COR-L47 (cell line): ENCODE data around the gene TCAP.
A peak's percentile ranks its signal among the peaks of the same experiment; 100 is the strongest.

Experiments
- DNase-seq: peaks from one replicate; lab custom pipeline; 2025; lab: John Stamatoyannopoulos, UW

TCAP gene

DNA sequence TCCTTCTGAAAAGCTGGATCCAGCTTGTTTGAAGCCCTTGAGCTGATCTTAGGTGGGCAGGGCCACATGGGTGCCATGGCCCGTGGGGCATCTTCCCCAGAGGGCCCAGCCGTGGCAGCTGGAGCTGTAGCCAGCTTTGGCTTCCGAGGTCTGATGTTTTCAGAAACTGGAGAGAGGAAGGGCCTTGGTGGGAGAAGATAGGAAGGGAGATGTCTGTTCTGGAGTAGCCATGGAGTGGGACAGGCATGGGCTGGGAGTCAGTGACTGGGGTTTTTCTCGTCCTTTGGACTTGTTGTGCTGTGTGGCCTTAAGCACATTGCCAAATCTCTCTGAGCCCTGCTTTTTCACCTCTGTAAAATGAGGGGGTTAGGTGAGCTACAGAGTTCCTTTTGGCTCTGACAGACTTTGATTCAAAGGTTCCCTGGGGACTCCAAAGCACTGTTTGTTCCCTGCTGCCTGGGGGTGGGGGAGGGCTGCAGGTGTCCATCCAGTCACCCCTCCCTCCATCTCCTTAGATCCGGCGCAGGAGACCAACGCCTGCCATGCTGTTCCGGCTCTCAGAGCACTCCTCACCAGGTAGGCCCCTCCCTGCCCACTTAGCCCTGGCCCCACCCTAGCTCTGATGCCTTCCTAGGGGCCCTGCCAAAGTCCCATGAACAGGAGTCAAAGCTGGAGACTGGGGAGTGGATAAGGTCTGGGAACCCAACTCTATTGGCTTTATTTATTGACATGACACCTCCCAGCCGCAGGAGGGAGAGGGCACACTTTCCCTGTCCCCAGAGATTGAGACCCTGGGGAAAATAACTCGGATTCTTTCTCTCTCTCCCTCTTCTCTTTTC, 36.3 kb upstream of the TCAP start:
- DNase-seq: peak; percentile 55

DNA sequence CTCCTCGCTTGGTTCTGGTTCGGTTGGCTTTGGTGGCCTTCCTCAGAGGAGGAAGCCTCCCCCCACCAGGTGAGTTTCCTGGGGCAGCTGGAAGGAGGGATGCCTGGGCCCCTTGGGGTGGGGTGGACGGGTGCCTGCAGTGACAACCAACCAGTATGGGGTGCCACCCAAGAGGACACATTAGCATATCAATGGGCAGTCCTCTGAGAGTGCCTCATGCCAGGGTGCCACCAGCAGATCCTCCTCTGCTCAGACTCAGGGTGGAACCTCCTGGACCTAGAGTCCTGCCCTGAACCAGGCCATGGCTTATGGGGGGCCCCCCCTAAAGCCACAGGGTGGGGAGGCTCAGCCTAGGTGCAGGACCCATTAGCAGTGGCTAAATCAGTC, 35.7 kb upstream of the TCAP start:
- DNase-seq: peak; percentile 10

DNA sequence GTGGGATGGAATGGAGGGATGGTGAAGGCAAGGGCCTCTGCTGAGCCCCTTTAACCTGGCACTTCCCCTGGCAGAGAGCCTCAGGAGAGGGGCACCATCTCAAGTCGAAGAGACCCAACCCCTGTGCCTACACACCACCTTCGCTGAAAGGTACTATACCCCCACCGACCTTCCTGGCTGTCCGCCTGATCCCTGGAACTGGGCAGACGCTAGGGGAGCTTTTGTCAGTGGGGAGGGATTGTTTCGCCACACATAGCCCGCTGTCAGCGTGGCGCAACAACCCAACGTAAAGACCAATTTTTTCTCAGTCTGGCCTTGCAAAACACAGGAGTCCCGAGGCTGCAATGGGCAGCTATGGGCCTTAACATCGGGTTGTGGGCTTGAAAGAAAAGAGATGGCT, 35.3 kb upstream of the TCAP start:
- no peak for DNase-seq

DNA sequence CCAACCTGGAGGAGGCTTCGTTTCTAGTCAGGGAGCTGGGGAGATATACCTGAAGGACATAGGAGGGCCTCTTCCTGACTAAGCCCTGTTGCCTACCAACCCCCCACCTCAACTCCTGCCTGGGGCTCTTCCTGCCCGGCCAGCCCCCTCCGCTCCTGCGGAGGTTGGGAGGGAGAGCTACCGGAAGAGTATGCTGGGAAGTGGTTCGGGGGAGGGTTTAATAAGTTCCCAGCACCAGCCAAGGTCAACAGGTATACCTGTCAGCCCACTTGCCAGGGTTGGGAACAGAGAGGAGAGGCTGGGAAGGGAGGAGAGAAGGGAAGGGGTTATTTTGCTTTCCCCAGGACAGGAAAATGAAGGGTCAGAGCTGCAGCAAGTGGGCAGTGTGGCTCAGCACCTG, 33.7 kb upstream of the TCAP start:
- DNase-seq: peak; percentile 26

DNA sequence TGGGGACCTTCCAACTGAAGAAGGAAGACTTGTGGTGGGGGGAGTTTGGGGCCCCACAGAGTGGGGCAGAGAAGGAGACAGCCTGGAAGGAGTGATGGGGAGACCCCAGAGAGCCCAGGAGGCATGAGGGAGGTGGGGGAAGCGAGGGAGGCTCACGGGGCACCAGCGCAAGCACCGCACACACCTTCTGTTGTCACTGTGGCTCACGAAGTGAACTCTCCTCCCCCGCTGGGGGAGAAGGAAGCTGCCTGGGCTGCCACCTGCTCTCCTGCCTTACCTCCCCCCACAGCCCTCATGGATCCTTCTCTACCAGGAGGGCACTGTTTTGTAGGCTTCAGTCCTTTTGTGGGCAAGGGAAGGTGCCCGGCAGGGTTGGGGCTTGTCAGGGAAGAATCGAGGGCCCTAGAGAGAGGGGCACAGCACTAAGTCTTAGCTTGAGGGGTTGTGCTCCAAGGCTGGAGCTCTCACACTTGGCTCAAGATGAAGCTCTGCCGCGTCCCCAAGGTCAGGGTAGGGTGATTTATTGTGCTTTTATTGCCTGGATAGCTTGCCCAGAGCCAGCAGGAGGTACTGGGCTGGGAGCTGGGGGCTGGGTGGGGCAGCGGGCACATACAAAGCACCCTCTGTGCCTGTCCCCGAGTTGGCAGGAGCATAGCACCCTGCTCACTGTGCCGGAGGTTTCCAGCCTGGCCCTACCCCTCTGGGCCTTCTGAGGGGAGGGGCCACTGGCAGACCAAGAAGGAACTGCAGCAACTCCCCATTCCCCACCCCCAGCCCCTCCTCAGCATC, 32.8 kb upstream of the TCAP start:
- peak; percentile 33 for DNase-seq

DNA sequence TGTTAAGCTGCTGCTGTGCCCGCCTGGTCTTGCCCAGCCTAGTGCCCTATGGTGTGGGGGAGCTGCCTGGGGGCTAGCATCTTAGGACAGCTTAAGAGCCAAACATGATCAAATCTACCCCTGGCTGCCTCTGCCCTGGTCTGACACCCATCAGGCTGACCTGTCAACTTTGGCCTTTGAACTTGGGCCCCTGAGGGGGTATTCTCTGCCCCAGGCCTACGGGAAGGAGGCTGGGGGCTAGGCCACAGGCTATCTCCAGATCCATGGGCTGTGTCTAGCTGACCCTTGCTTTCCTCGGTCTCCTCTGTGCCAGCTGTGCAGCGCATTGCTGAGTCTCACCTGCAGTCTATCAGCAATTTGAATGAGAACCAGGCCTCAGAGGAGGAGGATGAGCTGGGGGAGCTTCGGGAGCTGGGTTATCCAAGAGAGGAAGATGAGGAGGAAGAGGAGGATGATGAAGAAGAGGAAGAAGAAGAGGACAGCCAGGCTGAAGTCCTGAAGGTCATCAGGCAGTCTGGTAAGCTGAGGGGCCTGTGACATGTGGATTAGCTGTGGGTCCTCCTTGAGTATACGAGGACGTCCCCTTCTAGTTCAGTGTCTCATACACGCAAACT, 31.5 kb upstream of the TCAP start:
- DNase-seq: no peak

DNA sequence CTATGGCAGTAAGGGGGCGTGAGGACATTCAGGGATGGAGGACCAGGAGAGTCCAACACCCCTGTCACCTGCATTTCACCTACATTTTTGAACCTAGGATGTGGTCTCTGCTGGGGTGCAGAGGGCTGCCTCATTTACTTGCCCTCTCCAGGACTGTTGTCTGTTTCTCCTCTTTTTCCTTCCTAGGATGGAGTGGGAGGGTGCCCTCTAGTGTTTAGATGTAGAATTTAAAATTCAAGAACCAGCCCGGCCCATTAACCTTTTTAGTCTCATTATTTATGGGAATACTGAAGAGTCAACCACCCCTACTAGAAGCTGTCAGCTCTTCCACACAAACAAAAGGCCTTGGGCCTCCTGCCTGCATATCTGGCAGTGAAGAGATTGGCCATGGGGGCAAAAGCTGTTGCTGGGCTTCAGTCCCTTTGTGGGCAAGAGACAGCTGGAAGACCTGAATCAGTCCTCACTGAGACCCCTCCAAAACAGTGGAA, 30.7 kb upstream of the TCAP start:
- DNase-seq: peak; percentile 44

DNA sequence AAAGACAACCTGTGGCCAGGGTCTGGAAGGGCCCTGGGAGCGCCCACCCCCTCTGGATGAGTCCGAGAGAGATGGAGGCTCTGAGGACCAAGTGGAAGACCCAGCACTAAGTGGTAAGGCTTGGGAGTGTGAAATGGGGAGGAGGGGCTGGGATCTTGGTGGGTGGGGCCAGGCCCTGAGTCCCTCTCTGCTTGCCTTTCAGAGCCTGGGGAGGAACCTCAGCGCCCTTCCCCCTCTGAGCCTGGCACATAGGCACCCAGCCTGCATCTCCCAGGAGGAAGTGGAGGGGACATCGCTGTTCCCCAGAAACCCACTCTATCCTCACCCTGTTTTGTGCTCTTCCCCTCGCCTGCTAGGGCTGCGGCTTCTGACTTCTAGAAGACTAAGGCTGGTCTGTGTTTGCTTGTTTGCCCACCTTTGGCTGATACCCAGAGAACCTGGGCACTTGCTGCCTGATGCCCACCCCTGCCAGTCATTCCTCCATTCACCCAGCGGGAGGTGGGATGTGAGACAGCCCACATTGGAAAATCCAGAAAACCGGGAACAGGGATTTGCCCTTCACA, 29.5 kb upstream of the TCAP start:
- DNase-seq: no peak

DNA sequence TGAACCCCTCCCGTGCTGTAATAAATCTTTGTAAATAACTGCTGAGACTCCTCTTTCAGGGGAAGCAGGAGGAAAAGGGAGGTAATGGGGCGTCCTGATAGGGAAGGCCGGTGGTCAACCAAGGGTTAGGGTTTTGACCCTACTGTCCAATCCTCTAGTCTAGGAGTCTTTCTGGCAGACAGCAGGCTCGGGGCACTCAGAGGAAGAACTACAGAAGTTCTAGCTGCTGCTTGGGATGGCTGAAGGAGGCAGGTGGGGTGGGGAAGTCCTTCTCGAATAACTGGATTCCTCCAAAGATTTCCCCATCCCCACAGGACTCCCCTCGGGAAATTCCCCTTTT, 28.6 kb upstream of the TCAP start:
- no peak for DNase-seq

DNA sequence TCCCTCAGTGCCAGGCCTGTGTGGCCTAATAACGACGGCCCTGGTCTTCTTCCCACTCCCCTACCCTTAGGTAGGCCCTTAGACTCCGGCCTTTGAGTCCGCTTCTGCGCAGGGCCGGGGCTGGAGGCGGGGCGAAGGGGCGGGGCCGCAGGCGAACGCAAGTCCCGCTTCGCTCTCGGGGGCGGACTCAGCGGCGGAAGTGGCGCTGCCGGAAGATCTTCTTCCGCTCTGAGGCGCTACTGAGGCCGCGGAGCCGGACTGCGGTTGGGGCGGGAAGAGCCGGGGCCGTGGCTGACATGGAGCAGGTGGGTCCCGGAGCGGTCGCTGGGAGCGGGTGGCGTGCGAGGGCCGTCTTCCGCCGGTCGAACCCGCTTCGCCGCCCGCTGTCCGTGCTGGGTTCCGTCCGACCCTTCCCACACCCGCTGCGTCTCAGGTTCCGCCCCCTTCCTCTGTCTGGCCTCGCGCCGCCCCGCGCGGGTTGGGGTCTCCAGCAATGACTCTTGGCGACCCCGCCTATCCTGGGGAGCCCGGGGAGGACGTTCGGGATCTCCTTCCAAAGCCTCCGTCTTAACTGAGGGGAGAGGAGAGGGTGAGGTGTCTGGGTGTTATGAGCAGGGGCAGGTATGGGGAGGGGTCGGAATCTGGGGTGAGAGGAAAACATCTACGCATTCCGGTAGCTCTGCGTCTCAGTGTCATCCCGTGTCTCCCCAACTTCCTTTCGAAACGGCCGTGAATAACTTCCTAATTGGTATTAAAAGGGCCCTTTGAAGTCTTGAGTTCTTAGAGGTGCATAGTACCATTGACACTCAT, 28.0 kb upstream of the TCAP start, which contains the start of gene STARD3:
TSS of gene STARD3 (plus strand) at position 218 of the 810 bp plus-strand sequence. CDS start 16,388 bp downstream, outside the sequence.
- DNase-seq: peak; percentile 85

DNA sequence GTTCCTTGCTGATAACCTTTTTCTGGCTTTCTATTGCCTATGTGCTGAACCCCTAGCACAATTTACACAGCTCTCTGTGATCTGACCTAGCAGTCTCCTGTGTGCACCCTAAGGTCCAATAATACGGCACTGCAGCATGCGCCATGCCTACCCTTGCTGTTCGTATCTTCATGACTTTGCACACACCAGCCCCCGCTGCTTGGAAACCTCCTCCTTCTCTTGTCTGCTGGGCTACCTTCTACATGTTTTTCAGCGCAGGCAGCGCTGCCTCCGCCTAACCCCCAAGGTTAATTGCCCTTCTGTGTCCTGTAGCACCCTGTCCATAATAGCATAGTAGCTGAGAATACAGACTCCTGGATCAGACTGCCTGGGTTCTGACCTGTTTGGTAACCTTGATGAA, 26.8 kb upstream of the TCAP start:
- no peak for DNase-seq

DNA sequence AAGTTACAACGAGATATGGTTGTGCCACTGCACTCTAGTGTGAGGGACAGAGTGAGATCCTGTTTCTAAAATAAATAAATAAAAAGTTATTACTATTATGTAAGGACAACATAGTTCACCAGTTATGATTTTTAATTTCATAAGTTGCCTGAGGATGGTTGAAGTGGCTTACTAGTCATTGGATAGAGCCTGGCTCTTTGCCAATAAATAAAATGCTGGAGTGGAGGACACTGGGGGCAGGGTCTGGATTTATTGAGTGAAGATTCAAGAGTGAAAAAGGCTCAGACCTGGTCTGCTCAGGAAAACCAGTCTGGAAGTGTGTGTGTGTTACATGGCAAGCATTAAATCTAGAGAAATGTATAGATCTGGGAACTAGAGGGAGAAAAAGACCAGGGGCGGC, 26.1 kb upstream of the TCAP start:
- DNase-seq: no peak

DNA sequence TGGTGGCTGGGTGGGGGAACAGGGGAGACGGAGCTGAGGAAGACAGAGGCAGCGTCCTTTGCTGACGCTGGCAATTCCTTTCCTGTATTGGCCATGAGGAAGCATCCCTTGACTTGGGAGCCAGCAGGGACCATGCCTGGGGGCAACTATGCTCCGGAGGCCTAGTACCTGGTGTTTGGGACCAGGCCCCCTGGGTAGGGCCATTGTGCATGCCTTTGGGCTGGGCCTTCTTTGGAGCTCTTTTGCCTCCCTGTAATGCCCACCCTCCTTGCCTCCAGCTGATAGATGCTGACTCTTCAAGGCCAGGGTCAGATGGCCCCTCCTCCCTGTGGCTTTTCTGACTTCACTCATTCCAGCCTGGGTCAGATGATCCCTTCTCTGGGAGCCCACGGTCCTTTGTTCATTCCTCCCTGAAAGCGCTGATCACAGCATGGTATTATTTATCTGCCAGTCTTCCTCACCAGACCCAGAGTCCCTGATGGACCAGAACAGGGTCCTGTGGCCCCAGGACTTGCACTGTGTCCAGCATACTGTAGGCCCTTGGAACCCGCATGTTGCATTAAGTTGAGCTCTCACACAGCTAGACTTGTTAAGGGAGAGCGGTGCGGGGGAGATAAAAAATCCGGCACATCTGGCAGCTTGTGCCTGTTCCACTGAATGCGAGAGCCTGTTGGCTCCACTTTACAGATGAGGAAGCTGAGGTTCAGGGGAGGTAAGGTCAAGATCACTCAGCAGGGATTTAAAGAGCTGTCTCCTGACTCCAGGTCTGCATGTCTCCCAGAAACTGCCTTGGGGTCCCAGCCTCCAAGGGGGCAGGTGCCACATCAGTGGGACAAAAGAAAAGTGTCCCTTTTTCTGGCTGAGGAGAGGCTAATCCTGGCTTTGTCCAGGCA, 25.3 kb upstream of the TCAP start:
- DNase-seq: no peak

DNA sequence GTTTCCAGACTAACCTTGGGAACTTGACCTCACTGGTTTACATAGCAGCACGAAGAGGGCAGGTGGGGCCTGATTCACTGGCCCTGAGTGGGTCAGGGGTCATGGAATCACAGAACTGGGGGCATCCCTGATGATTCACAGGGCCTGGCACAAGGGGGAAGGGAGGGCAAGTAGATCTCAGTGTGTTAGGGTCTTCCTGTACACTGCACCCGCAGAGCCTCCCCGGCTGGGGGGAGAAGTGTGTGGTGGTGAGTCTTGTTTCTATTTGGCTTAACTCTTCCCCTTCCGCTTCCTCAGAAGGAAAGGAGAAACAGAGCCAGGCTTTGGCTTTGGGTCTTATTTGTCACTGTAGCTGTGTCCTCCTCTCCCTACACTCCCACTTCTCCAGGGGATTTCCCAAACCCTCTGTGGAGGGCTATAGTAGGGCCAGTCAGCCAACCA, 24.5 kb upstream of the TCAP start:
- no peak for DNase-seq

DNA sequence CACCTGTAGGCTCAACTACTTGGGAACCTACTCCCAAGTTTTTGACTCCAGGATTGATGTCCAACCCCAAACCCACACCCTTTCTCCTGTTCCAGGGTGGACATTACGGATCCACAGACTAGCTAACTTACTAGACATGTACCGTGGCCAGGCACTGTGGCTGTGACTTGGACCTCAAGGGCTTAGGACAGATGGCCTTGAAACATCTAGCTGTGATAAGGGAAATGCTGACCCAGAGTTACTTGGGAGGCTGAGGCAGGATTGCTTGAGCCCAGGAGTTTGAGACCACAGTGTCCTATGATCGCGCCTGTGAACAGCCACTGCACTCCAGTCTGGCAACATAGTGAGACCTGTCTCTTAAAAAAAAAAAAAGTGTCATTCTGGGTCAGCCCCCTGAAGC, 24.1 kb upstream of the TCAP start:
- no peak for DNase-seq

DNA sequence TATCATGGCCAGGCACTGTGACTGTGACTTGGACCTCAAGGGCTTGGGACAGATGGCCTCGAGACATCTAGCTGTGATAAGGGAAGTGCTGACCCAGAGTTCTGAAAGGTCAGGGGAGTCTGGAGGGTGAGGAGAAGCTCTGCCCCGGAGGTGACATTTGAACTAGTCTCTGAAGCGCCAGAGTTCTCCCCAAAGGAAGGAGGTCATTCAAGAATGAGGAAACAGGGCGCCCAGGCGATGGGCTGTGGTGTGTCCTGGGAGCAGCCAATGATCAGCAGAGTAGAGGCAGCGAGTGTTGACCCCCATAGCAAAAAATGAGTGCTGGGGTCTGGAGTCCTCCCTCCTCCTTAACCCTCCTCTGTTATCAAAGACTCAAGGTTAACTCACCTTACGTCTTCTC, 23.3 kb upstream of the TCAP start:
- DNase-seq: no peak

DNA sequence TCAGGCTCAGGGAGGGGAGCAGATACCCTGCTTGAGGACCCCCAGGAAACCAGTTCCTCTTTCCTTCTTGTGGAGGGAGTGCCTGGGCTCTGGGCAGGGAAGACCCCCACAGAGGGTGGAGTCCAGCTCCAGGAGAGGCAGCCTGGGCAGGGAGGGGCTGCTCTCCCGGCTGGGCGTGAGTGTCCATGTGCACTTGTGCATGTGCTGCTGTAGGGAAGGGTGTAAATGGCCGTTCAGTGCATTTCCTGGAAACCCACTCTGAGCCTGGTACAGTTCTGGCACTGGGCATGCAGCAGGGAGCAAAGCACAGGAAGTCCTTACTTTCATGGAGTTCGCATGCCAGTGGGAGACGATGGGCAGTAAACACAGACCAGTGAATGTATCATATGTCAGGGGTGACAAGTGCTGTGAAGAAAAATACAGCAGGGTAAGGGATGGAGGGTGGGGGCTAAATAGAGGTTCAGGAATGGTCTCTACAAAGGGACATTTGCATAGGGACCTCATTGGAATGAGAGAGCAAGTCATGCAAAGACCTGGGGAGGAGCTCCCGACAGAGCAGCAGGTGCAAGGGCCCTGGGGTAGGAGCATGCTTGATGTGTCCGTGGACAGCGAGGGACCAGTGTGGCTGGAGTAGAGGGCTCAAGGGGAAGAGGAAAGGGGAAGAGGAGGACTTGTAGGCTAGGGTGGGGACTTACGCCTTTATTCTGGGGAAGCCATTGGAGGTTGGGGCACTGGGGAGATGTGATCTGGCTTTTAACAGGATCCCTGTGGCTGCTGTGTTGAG, 22.7 kb upstream of the TCAP start:
- no peak for DNase-seq

DNA sequence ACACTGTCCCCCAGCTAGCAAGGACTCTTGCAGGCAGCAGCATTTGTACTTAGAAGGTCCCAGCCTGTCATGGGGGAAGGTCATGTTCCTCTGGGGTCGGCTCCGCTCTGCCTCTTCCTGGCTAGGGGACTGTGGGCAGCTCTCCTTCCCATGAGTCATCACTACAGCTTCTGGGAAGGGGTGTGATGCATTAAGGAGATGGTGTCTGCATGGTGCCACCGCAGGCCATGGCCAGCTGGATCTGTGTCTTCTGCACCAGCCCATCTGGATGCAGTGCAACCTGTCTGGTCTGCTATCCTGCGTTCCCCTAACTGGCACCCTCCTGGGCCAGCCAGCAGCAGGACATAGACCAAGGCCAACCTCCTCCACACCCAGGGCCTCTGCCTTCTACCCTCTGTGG, 21.9 kb upstream of the TCAP start:
- DNase-seq: no peak

DNA sequence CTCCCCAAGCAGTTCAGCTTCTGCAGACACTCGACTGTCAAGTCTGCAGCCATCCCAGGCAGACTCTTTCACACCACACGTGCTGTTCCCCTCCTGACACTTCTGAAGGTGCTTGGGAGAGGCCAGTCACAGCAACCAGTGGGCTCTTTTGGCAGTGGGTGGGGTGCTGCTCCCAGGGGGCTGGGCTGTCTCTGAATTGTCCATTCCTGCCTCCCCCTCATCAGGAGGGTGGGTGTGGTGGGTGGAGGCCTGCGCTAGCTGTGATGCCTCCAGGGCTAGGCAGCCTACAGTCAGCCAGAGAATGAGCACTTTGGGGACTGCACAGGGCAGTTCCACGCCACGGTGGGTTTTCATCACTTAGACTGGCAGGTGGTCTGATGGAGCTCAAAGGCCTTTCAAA, 17.9 kb upstream of the TCAP start:
- DNase-seq: no peak
